PC-3 (cell line): ENCODE results near the gene PSMB10.

Experiments used
- EZH2 ChIP-seq: fragments of 300-600 bp; sonication (generic); IDR thresholded peaks from one replicate; pipeline ENCODE4 v1.6.1; 2017; ENCODE audit warnings: antibody characterized with exemption, mild to moderate bottlenecking, low read length; ENCODE audit not compliant: unreplicated experiment
- EZH2phosphoT487 ChIP-seq: fragments of 300-600 bp; sonication (generic); IDR thresholded peaks from 2 replicates; pipeline ENCODE4 v1.6.1; 2018; ENCODE audit warnings: mild to moderate bottlenecking, antibody characterized with exemption, low read length, borderline replicate concordance
- TF ChIP-seq, protein P1 (sequence below): fragments of 300-600 bp; sonication (generic); conservative IDR thresholded peaks from 2 replicates; pipeline ENCODE4 v1.5.1; 2017; ENCODE audit warnings: antibody characterized with exemption, low read depth, mild to moderate bottlenecking, low read length

DNA sequence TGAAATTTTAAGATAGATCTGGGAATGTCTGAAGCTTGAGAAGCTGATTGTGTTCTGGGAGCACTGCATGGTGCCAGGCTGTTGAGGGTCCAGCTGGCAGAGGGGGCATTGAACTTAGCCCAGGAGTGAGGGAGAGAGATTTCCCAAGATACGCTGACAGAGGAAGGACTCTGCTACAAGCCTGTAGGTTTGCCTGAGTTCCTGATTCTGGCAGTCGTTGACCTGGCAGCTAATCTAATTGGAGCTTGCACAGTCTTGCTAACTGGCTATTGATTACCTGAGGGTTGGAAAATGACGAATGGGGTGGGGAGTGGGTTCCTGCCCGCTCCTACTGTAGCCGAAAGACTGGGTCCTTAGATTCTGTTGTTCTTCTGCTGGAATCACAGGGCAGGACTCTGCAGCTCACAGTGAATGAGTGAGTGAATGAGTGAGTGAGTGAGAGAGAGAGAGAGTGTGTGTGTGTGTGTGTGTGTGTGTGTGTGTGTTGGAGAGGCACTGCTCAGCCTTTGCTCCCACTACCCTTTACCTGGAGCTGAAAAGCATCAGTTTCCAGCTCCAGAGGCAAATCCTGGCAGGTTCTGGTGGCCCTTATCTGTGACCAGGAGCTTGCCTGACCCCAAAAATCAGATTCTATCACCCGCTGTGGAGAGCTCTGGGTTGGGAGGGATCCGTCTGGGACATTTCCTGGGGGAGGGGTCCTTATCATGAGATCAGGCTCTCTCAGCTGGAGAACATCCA is 21.7 kb downstream of the PSMB10 start:
- TF ChIP-seq, protein P1, sequence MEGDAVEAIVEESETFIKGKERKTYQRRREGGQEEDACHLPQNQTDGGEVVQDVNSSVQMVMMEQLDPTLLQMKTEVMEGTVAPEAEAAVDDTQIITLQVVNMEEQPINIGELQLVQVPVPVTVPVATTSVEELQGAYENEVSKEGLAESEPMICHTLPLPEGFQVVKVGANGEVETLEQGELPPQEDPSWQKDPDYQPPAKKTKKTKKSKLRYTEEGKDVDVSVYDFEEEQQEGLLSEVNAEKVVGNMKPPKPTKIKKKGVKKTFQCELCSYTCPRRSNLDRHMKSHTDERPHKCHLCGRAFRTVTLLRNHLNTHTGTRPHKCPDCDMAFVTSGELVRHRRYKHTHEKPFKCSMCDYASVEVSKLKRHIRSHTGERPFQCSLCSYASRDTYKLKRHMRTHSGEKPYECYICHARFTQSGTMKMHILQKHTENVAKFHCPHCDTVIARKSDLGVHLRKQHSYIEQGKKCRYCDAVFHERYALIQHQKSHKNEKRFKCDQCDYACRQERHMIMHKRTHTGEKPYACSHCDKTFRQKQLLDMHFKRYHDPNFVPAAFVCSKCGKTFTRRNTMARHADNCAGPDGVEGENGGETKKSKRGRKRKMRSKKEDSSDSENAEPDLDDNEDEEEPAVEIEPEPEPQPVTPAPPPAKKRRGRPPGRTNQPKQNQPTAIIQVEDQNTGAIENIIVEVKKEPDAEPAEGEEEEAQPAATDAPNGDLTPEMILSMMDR = no peak
- TF ChIP-seq EZH2phosphoT487 (no peak), EZH2 (no peak)
